ENCODE data around the gene ACMSD. TPM values are rescaled to one million over a fixed set of nuclear protein-coding genes. Genes with fewer than 3 reads are reported as not detected.

ACMSD gene
- polyA plus RNA-seq, 1 of the 3 experiments (the other 2 are of a cell fraction) = not detected

- TF ChIP-seq RFX5 (IDR thresholded peaks at IDR 0.05; ENCODE audit: low read length) (no peak), MEF2A (IDR thresholded peaks at IDR 0.05; ENCODE audit: borderline replicate concordance, low read depth) (no peak)
- Histone ChIP-seq H4K20me1 (ENCODE audit: insufficient read depth) (no peaks in the 10 kb centered on the region), H3K4me1 (ENCODE audit: control insufficient read depth in 1 of 2, insufficient read depth in 2 of 2, low read depth in 1 of 2, low read length in 1 of 2) (no peaks in the 10 kb centered on the region), H3K9ac (no peak overlapping the region), H3K27ac (ENCODE audit: low read depth in 2 of 2, low read length in 1 of 2) (no peak overlapping the region), H3K79me2 (ENCODE audit: insufficient read depth) (no peaks in the 10 kb centered on the region), H3K9me3 (no peaks in the 10 kb centered on the region), H3K4me3 (ENCODE audit: low read depth in 2 of 2, low read length in 1 of 2) (no peak overlapping the region), H3K4me2 (no peak overlapping the region), H3K36me3 (replicated peaks in 1 of 2; ENCODE audit: control insufficient read depth in 1 of 2, insufficient read depth in 2 of 2, low read length in 1 of 2) (no peaks in the 10 kb centered on the region), H2AFZ (ENCODE audit: low read depth) (no peak overlapping the region), H3F3A (replicated peaks; ENCODE audit: insufficient read depth) (peaks cover 8% of the 10 kb centered on the region), H3K9me2 (no peaks in the 10 kb centered on the region), H3K27me3 (ENCODE audit: insufficient read depth) (no peaks in the 10 kb centered on the region)
- WGBS (ENCODE audit: low lambda C conversion rate) = 35% methylated on average over 2 of the region's 2 CpGs
- DNase-seq = no peak
- ChIA-PET POLR2A (no interaction called here), CTCF (interaction anchor here (1.2 kb wide), 1 partner anchor 10 kb away, joined by 5 read pairs; no protein-coding TSS in a partner anchor)
Observed at GRCh38 chr2:134910763-134911399, 72.5 kb downstream of the ACMSD start.

- TF ChIP-seq POLR2AphosphoS5 (IDR thresholded peaks at IDR 0.05; ENCODE audit: low read depth, low read length) (no peak), CHD2 (IDR thresholded peaks at IDR 0.05; ENCODE audit: low read length, partially characterized antibody) (no peak), FOXJ3 (CRISPR knock-in tag; IDR thresholded peaks at IDR 0.05) (no peak), NRF1 (IDR thresholded peaks at IDR 0.05; ENCODE audit: low read depth, low read length) (no peak), TCF12 (IDR thresholded peaks at IDR 0.05) (no peak), MEF2A (IDR thresholded peaks at IDR 0.05; ENCODE audit: borderline replicate concordance, low read depth) (no peak), MXI1 (IDR thresholded peaks at IDR 0.05; ENCODE audit: low read depth, low read length) (no peak), GABPA (IDR thresholded peaks at IDR 0.05; ENCODE audit: low read depth) (no peak)
- TF ChIP-seq, protein P1, sequence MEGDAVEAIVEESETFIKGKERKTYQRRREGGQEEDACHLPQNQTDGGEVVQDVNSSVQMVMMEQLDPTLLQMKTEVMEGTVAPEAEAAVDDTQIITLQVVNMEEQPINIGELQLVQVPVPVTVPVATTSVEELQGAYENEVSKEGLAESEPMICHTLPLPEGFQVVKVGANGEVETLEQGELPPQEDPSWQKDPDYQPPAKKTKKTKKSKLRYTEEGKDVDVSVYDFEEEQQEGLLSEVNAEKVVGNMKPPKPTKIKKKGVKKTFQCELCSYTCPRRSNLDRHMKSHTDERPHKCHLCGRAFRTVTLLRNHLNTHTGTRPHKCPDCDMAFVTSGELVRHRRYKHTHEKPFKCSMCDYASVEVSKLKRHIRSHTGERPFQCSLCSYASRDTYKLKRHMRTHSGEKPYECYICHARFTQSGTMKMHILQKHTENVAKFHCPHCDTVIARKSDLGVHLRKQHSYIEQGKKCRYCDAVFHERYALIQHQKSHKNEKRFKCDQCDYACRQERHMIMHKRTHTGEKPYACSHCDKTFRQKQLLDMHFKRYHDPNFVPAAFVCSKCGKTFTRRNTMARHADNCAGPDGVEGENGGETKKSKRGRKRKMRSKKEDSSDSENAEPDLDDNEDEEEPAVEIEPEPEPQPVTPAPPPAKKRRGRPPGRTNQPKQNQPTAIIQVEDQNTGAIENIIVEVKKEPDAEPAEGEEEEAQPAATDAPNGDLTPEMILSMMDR (IDR thresholded peaks at IDR 0.05) = no peak
- no peaks in the 10 kb centered on the region for H3K9me3 ChIP-seq
- no peak overlapping the region for H3K4me2 ChIP-seq
- no peaks in the 10 kb centered on the region for H3K4me1 ChIP-seq (ENCODE audit: control insufficient read depth in 1 of 2, insufficient read depth in 2 of 2, low read depth in 1 of 2, low read length in 1 of 2)
- no peaks in the 10 kb centered on the region for H4K20me1 ChIP-seq (ENCODE audit: insufficient read depth)
- no peaks in the 10 kb centered on the region for H3K36me3 ChIP-seq (replicated peaks in 1 of 2; ENCODE audit: control insufficient read depth in 1 of 2, insufficient read depth in 2 of 2, low read length in 1 of 2)
- H3K9ac ChIP-seq = no peak overlapping the region
- CTCF ChIA-PET = interaction anchor here (1.2 kb wide), 1 partner anchor 10 kb away, joined by 5 read pairs; no protein-coding TSS in a partner anchor
- no peak overlapping the region for H2AFZ ChIP-seq (ENCODE audit: low read depth)
- no peaks in the 10 kb centered on the region for H3K27me3 ChIP-seq (ENCODE audit: insufficient read depth)
- 54% methylated on average over 3 of the region's 3 CpGs for WGBS (ENCODE audit: low lambda C conversion rate)
- POLR2A ChIA-PET = no interaction called here
- peaks cover 8% of the 10 kb centered on the region for H3F3A ChIP-seq (replicated peaks; ENCODE audit: insufficient read depth)
- H3K27ac ChIP-seq (ENCODE audit: low read depth in 2 of 2, low read length in 1 of 2) = no peak overlapping the region
- H3K9me2 ChIP-seq = no peaks in the 10 kb centered on the region
- no peaks in the 10 kb centered on the region for H3K79me2 ChIP-seq (ENCODE audit: insufficient read depth)
- H3K4me3 ChIP-seq (ENCODE audit: low read depth in 2 of 2, low read length in 1 of 2) = no peak overlapping the region
- DNase-seq = no peak
Observed at GRCh38 chr2:134911400-134911785, 73.0 kb downstream of the ACMSD start.

DNA sequence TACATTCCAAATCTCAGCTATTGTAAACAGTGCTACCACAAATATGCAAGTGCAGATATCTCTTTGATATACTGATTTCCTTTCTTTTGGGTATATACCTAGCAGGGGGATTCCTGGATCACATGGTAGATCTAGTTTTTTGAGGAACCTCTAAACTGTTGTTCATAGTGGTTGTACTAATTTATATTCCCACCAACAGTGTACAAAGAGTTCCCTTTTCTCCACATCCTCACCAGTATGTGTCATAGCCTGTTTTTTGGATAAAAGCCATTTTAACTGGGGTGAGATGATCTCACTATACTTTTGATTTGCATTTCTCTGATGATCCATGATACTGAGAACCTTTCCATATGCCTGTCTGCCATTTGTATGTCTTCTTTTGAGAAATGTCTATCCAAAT lies 73.9 kb downstream of the ACMSD start:
- H3K4me3 ChIP-seq (ENCODE audit: low read depth in 2 of 2, low read length in 1 of 2) = no peak overlapping the region
- ChIA-PET CTCF (interaction anchor here (1.2 kb wide), 1 partner anchor 11 kb away, joined by 5 read pairs; no protein-coding TSS in a partner anchor), POLR2A (no interaction called here)
- no peaks in the 10 kb centered on the region for H3K9me2 ChIP-seq
- peak overlapping the region in 1 of 2 experiments; percentile 3; a peak in 1 of 4 replicates for H3K27ac ChIP-seq (ENCODE audit: low read depth in 2 of 2, low read length in 1 of 2)
- no peak overlapping the region for H2AFZ ChIP-seq (ENCODE audit: low read depth)
- H3K36me3 ChIP-seq (replicated peaks in 1 of 2; ENCODE audit: control insufficient read depth in 1 of 2, insufficient read depth in 2 of 2, low read length in 1 of 2) = no peaks in the 10 kb centered on the region
- no peak overlapping the region for H3K9ac ChIP-seq
- peaks cover 10% of the 10 kb centered on the region for H3F3A ChIP-seq (replicated peaks; ENCODE audit: insufficient read depth)
- H3K79me2 ChIP-seq (ENCODE audit: insufficient read depth) = no peaks in the 10 kb centered on the region
- H3K4me2 ChIP-seq = no peak overlapping the region
- DNase-seq = no peak
- no peaks in the 10 kb centered on the region; a peak in 1 of 4 replicates for H3K4me1 ChIP-seq (ENCODE audit: control insufficient read depth in 1 of 2, insufficient read depth in 2 of 2, low read depth in 1 of 2, low read length in 1 of 2)
- no peaks in the 10 kb centered on the region for H3K9me3 ChIP-seq
- no peaks in the 10 kb centered on the region for H3K27me3 ChIP-seq (ENCODE audit: insufficient read depth)
- no peaks in the 10 kb centered on the region for H4K20me1 ChIP-seq (ENCODE audit: insufficient read depth)
- TF ChIP-seq MEF2A (IDR thresholded peaks at IDR 0.05; ENCODE audit: borderline replicate concordance, low read depth) (no peak), NRF1 (IDR thresholded peaks at IDR 0.05; ENCODE audit: low read depth, low read length) (no peak), REST (IDR thresholded peaks at IDR 0.05; ENCODE audit: low read depth, low read length) (no peak), YY1 (IDR thresholded peaks at IDR 0.05; ENCODE audit: low read depth) (no peak), ELF1 (IDR thresholded peaks at IDR 0.05) (no peak), FOXM1 (IDR thresholded peaks at IDR 0.05; ENCODE audit: low read depth) (no peak), TAF1 (IDR thresholded peaks at IDR 0.05; ENCODE audit: borderline replicate concordance, low read depth, low read length) (no peak), EP300 (IDR thresholded peaks at IDR 0.05; ENCODE audit: borderline replicate concordance in 1 of 2, low read depth in 1 of 2, low read length in 1 of 2) (no peak)
- TF ChIP-seq, protein P2, sequence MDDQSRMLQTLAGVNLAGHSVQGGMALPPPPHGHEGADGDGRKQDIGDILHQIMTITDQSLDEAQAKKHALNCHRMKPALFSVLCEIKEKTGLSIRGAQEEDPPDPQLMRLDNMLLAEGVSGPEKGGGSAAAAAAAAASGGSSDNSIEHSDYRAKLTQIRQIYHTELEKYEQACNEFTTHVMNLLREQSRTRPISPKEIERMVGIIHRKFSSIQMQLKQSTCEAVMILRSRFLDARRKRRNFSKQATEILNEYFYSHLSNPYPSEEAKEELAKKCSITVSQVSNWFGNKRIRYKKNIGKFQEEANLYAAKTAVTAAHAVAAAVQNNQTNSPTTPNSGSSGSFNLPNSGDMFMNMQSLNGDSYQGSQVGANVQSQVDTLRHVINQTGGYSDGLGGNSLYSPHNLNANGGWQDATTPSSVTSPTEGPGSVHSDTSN (IDR thresholded peaks at IDR 0.05) = no peak
